ENCODE measurements around the gene ZMYND15.

The ZMYND15 gene

GRCh38 chr17:4738136-4739121 is 1.2 kb upstream of the ZMYND15 start:
- DNase-seq (ENCODE audit: low read depth), result no peak
- no peak for TF ChIP-seq CTCF (IDR thresholded peaks at IDR 0.05; ENCODE audit: low read depth, low read length, missing control alignments)
- no peak overlapping the region; the same call in 1 of the 2 replicates for H3K4me3 ChIP-seq (ENCODE audit: low read depth, low read length)

- no peak for TF ChIP-seq CTCF (IDR thresholded peaks at IDR 0.05; ENCODE audit: low read depth, low read length, missing control alignments)
- no peak for DNase-seq (ENCODE audit: low read depth)
- peak overlapping the region; percentile 69 for H3K4me3 ChIP-seq (ENCODE audit: low read depth, low read length)
These were observed 355 bp downstream of the ZMYND15 start for GRCh38 chr17:4740025-4740351.

- no peak for DNase-seq (ENCODE audit: low read depth)
- no peak overlapping the region for H3K4me3 ChIP-seq (ENCODE audit: low read depth, low read length)
- TF ChIP-seq CTCF (IDR thresholded peaks at IDR 0.05; ENCODE audit: low read depth, low read length, missing control alignments), result no peak
These were observed 951 bp downstream of the ZMYND15 start for GRCh38 chr17:4740584-4740983.

- H3K4me3 ChIP-seq (ENCODE audit: low read depth, low read length), result no peak overlapping the region
- TF ChIP-seq CTCF (IDR thresholded peaks at IDR 0.05; ENCODE audit: low read depth, low read length, missing control alignments), result no peak
- no peak for DNase-seq (ENCODE audit: low read depth)
These were observed 1.9 kb downstream of the ZMYND15 start for GRCh38 chr17:4741544-4741943.

GRCh38 chr17:4742133-4742532 is 2.5 kb downstream of the ZMYND15 start:
- no peak for DNase-seq (ENCODE audit: low read depth)
- no peak for TF ChIP-seq CTCF (IDR thresholded peaks at IDR 0.05; ENCODE audit: low read depth, low read length, missing control alignments)
- no peak overlapping the region for H3K4me3 ChIP-seq (ENCODE audit: low read depth, low read length)

GRCh38 chr17:4742629-4743028 is 3.0 kb downstream of the ZMYND15 start:
- no peak overlapping the region for H3K4me3 ChIP-seq (ENCODE audit: low read depth, low read length)
- DNase-seq (ENCODE audit: low read depth), result no peak
- TF ChIP-seq CTCF (IDR thresholded peaks at IDR 0.05; ENCODE audit: low read depth, low read length, missing control alignments), result no peak

- H3K4me3 ChIP-seq (ENCODE audit: low read depth, low read length), result no peak overlapping the region
- TF ChIP-seq CTCF (IDR thresholded peaks at IDR 0.05; ENCODE audit: low read depth, low read length, missing control alignments), result no peak
- DNase-seq (ENCODE audit: low read depth), result no peak
These were observed 3.6 kb downstream of the ZMYND15 start for GRCh38 chr17:4743216-4743615.

All from GM12864 (cell line).